OCI-LY3 (cell line): Measurements from ENCODE around the gene ERICH3.

ENCODE experiments used
- H2AFZ ChIP-seq: fragments of 200-600, 300-600 bp; shearing (Covaris generic); 2 replicates; pipeline ENCODE4 v1.6.0; 2014; ENCODE audit warnings: antibody characterized with exemption, low read depth, low read length
- H3K27ac ChIP-seq: fragments of 200-600, 300-600 bp; sonication (generic); 2 replicates; pipeline ENCODE4 v1.5.1; 2014; ENCODE audit warnings: mild to moderate bottlenecking, low read length, moderate library complexity, mixed read lengths
- H3K27me3 ChIP-seq: fragments of 200-600, 300-600 bp; sonication (generic); 2 replicates; pipeline ENCODE4 v1.6.1; 2014; ENCODE audit warnings: low read depth, low read length, mixed read lengths
- H3K36me3 ChIP-seq: fragments of 200-600, 300-600 bp; sonication (generic); replicated peaks from 2 replicates; pipeline ENCODE3; 2014; ENCODE audit warnings: low read depth, low read length, mixed read lengths
- H3K4me1 ChIP-seq: fragments of 300-600, 200-600 bp; sonication (generic); 2 replicates; pipeline ENCODE4 v1.6.1; 2014; ENCODE audit warnings: low read length, mixed read lengths
- H3K4me2 ChIP-seq: fragments of 200-600, 300-600 bp; sonication (generic); 2 replicates; pipeline ENCODE4 v1.6.1; 2014; ENCODE audit warnings: low read length, mixed read lengths
- H3K4me3 ChIP-seq: fragments of 300-600, 200-600 bp; sonication (generic); 2 replicates; pipeline ENCODE4 v1.5.1; 2014; ENCODE audit warnings: antibody characterized with exemption, mild to moderate bottlenecking, low read length, moderate library complexity
- H3K79me2 ChIP-seq: fragments of 300-600, 200-600 bp; shearing (Covaris generic); 2 replicates; pipeline ENCODE4 v1.6.1; 2014; ENCODE audit warnings: mild to moderate bottlenecking, low read length, mixed read lengths
- H3K9ac ChIP-seq: fragments of 300-600, 200-600 bp; shearing (Covaris generic); 2 replicates; pipeline ENCODE4 v1.6.0; 2014; ENCODE audit warnings: mild to moderate bottlenecking, low read length, moderate library complexity
- H3K9me3 ChIP-seq: fragments of 200-600, 300-600 bp; shearing (Covaris generic); 2 replicates; pipeline ENCODE4 v1.6.1; 2014; ENCODE audit warnings: low read length, mixed read lengths; ENCODE audit not compliant: insufficient read depth
- H4K20me1 ChIP-seq: fragments of 200-600, 300-600 bp; sonication (generic); 2 replicates; pipeline ENCODE4 v1.6.1; 2016; ENCODE audit warnings: low read length, mixed read lengths; ENCODE audit not compliant: insufficient read depth
- CTCF ChIP-seq: fragments of 200-600, 300-600 bp; sonication (generic); IDR thresholded peaks from 2 replicates; pipeline ENCODE4 v1.5.1; 2014; ENCODE audit warnings: antibody characterized with exemption, low read length, low read depth
- EZH2phosphoT487 ChIP-seq: fragments of 200-600 bp; shearing (Covaris generic); IDR thresholded peaks from 2 replicates; pipeline ENCODE4 v1.6.1; 2018; ENCODE audit warnings: antibody characterized with exemption, mixed run types, low read depth

Gene ERICH3

GRCh38 chr1:74650561-74650960 is 23.0 kb downstream of the ERICH3 start:
- no peak overlapping the region for H2AFZ ChIP-seq
- H3K9ac ChIP-seq, result no peak overlapping the region
- no peaks in the 10 kb centered on the region for H4K20me1 ChIP-seq
- no peak overlapping the region for H3K27ac ChIP-seq
- no peak overlapping the region for H3K4me2 ChIP-seq
- H3K4me3 ChIP-seq, result no peak overlapping the region
- no peaks in the 10 kb centered on the region for H3K79me2 ChIP-seq
- TF ChIP-seq EZH2phosphoT487 (no peak), CTCF (no peak)
- peaks cover 20% of the 10 kb centered on the region for H3K4me1 ChIP-seq
- H3K9me3 ChIP-seq, result no peaks in the 10 kb centered on the region
- H3K27me3 ChIP-seq, result no peaks in the 10 kb centered on the region
- H3K36me3 ChIP-seq, result no peaks in the 10 kb centered on the region

DNA sequence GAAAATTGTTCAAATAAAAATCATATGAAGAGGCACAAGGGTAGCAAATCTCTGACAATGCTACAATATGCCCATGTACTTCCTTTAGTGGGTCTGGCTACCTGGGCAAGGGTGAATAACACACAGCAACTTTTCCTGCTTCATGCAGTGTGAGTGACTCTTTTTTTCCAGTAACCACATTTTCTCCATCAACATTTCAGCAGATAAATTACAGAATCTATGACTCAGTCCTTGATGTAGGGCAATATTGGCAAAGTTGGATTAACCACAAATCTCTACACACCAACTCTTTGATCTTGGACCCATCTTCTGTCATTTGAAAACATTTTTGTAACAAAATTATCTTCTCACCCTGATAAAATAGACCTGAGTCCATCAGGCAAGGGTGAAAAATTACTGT is 31.7 kb downstream of the ERICH3 start:
- H3K9me3 ChIP-seq, result no peaks in the 10 kb centered on the region
- no peak overlapping the region for H3K4me2 ChIP-seq
- peaks cover under 1% of the 10 kb centered on the region; the same call in 1 of the 2 replicates for H3K4me1 ChIP-seq
- H4K20me1 ChIP-seq, result no peaks in the 10 kb centered on the region
- no peaks in the 10 kb centered on the region for H3K36me3 ChIP-seq
- H3K4me3 ChIP-seq, result no peak overlapping the region
- H3K27ac ChIP-seq, result no peak overlapping the region
- no peak overlapping the region for H2AFZ ChIP-seq
- no peak overlapping the region for H3K9ac ChIP-seq
- no peaks in the 10 kb centered on the region for H3K27me3 ChIP-seq
- TF ChIP-seq EZH2phosphoT487 (no peak), CTCF (no peak)
- H3K79me2 ChIP-seq, result no peaks in the 10 kb centered on the region

GRCh38 chr1:74641161-74641560 is 32.4 kb downstream of the ERICH3 start:
- Histone ChIP-seq H3K27me3 (no peaks in the 10 kb centered on the region), H3K4me3 (no peak overlapping the region), H3K9me3 (no peaks in the 10 kb centered on the region), H3K9ac (no peak overlapping the region), H3K4me2 (no peak overlapping the region), H3K27ac (no peak overlapping the region), H4K20me1 (no peaks in the 10 kb centered on the region), H3K79me2 (no peaks in the 10 kb centered on the region), H2AFZ (no peak overlapping the region), H3K4me1 (no peaks in the 10 kb centered on the region), H3K36me3 (no peaks in the 10 kb centered on the region)
- TF ChIP-seq CTCF, result no peak
- TF ChIP-seq EZH2phosphoT487, result no peak

- Histone ChIP-seq H3K9me3 (no peaks in the 10 kb centered on the region), H4K20me1 (no peaks in the 10 kb centered on the region)
- no peak for TF ChIP-seq CTCF
- no peak for TF ChIP-seq EZH2phosphoT487
These were observed 36.3 kb downstream of the ERICH3 start for GRCh38 chr1:74637296-74637695.

More at GRCh38 chr1:74637296-74637695, 36.3 kb downstream of the ERICH3 start:
- no peaks in the 10 kb centered on the region for H3K27me3 ChIP-seq
- H3K9ac ChIP-seq, result no peak overlapping the region
- no peak overlapping the region for H2AFZ ChIP-seq
- no peak overlapping the region for H3K27ac ChIP-seq
- H3K4me1 ChIP-seq, result no peaks in the 10 kb centered on the region
- H3K4me2 ChIP-seq, result no peak overlapping the region
- no peak overlapping the region for H3K4me3 ChIP-seq
- H3K79me2 ChIP-seq, result no peaks in the 10 kb centered on the region
- no peaks in the 10 kb centered on the region for H3K36me3 ChIP-seq
